ENCODE data around the gene BTAF1.
A peak's percentile ranks its signal among the peaks of the same experiment; 100 is the strongest.
"Not testable (repeated sequence)": the region's sequence is repeated elsewhere in the genome, so short reads cannot be mapped to it uniquely, and the experiment has no call there.

The BTAF1 gene

DNA sequence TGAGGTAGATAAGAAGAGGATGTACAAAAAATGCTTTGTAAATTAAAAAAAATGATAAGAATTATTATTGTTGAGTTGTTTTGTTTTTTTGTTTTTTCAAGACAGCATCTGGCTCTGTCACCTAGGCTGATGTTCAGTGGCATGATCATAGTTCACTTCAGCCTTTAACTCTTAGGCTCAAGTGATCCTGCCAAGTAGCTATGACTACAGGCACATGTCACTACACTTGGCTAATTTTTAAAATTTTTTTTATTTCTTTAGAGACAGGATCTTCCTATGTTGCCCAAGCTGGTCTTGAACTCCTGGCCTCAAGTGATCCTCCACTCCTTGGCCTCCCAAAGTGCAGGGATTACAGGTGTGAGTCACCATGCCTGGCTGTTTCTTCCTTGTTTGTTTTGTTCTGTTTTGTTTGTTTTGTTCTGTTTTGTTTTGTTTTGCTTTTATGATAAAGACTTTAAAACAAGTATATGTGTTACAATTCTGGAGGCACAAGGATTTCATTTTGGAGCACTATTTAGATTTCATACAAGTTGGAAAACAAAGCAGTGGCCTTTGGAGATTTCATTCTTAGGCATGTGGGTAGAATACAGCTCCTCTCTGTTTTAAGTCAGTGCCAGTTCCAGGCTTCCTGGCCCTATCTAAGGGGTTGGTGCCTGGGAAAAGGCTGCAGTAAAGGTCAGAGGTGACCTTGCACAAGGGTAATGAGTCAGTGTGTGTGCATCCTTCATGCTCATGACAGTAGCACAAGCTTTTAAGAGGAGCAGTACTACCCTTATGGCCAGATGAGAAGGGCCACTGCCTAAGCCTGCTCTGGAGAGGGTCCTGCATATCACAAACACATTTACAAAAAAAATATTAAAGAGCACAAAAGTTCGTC is 32.2 kb upstream of the BTAF1 start:
- TF ChIP-seq, protein P1, sequence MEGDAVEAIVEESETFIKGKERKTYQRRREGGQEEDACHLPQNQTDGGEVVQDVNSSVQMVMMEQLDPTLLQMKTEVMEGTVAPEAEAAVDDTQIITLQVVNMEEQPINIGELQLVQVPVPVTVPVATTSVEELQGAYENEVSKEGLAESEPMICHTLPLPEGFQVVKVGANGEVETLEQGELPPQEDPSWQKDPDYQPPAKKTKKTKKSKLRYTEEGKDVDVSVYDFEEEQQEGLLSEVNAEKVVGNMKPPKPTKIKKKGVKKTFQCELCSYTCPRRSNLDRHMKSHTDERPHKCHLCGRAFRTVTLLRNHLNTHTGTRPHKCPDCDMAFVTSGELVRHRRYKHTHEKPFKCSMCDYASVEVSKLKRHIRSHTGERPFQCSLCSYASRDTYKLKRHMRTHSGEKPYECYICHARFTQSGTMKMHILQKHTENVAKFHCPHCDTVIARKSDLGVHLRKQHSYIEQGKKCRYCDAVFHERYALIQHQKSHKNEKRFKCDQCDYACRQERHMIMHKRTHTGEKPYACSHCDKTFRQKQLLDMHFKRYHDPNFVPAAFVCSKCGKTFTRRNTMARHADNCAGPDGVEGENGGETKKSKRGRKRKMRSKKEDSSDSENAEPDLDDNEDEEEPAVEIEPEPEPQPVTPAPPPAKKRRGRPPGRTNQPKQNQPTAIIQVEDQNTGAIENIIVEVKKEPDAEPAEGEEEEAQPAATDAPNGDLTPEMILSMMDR (IDR thresholded peaks at IDR 0.05; ENCODE audit: insufficient read depth, low read length, missing control alignments): no peak
- DNase-seq (ENCODE audit: low read depth, low spot score): no peak
- no peak overlapping the region for H3K4me3 ChIP-seq (ENCODE audit: low read depth, low read length)
- CTCF ChIA-PET: no interaction called here
- POLR2A ChIA-PET: no interaction called here

DNA sequence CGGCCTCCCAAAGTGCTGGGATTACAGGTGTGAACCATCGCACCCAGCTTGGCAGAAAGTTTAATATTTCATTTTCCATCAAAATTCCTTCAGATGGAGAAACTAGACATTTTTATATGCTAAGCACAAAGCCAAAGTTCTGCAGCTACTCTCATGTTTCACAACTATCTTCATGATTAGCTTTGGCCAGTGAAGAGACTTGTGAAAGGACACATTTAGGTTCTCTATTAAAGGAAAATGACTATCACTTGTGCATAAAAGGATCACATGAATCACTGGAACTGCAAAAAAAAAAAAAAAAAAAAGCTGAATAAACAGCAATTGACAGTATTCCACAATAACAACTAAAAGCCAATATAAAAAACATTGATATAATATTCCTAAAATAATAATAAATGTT is 30.5 kb upstream of the BTAF1 start:
- ChIA-PET POLR2A (no interaction called here), CTCF (no interaction called here)
- no peak for DNase-seq (ENCODE audit: low read depth, low spot score)

DNA sequence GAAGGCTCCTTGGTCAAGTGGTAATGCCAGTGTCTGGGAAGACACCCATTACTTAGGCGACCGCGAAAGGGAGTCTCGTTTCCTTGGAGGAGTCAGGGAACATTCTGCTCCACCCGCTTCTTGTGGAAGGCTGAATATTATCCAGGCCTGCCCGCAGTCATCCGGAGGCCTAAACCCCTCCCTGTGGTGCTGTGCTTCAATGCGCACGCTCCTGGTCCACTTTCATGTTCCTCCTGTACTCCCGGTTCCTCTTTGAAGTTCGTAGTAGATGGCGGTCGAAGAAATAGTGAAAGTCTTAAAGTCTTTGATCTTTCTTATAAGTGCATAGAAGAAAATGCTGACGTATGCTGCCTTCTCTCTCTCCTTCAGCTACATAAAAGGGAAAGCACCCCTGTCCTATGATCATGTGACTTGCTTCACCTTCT is 29.3 kb upstream of the BTAF1 start:
- POLR2A ChIA-PET; CTCF ChIA-PET; H3K4me3 ChIP-seq (ENCODE audit: low read depth, low read length); DNase-seq (ENCODE audit: low read depth, low spot score): not testable (repeated sequence)

More for the DNA sequence above, 30.5 kb upstream of the BTAF1 start:
- H3K4me3 ChIP-seq (ENCODE audit: low read depth, low read length): no peak overlapping the region
- TF ChIP-seq, protein P1 (IDR thresholded peaks at IDR 0.05; ENCODE audit: insufficient read depth, low read length, missing control alignments): no peak

DNA sequence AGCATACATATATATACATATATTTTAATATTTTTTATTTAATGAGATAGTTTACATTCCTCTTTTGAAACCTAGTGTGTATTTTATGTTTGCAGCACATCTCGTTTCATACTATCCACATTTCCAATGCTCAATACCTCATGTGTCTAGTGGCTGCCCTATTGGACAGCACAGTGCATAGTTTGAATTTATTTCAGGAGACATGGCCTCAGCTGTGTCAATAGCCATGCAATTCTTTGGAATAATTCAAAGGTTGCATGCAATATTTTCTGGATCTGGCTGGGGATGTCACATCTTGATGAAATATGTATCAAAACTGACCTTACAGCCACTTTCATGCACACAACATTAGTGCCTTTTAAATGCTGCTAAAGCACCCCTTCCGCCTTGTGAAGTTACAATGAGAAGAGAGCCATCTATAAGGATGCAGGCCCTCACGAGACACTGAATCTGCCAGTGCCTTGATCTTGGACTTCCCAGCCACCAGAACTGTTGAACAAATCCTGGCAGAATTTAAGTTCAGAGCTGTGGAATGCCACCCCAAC is 27.3 kb upstream of the BTAF1 start:
- CTCF ChIA-PET: interaction anchor here (0.7 kb wide), 1 partner anchor 621 kb away, joined by 3 read pairs; no protein-coding TSS in a partner anchor
- POLR2A ChIA-PET: no interaction called here
- no peak overlapping the region for H3K4me3 ChIP-seq (ENCODE audit: low read depth, low read length)
- DNase-seq (ENCODE audit: low read depth, low spot score): no peak
- TF ChIP-seq, protein P1 (IDR thresholded peaks at IDR 0.05; ENCODE audit: insufficient read depth, low read length, missing control alignments): no peak

DNA sequence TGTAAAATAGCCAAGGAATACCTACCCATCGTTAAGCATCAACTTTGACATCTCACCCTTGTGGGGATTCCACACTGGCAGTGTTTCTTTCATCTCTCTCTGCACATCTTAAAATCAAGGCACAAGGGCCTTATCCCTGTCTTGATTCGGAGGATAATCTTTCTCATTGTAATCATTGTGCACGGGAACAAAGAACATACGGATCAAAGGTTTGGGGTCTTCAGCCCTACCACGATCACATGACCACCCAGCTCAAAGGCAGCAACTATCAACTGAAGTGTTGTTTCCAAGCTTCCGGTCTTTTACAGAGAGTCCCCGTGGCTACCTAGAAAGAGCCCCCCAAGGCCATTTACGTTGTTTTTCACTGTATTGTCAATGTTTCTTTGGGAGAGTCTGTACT is 26.1 kb upstream of the BTAF1 start:
- ChIA-PET CTCF (interaction anchor here (0.9 to 1.2 kb wide), 3 partner anchors 17 to 139 kb away, joined by 3 read pairs; no protein-coding TSS in a partner anchor), POLR2A (no interaction called here)
- H3K4me3 ChIP-seq (ENCODE audit: low read depth, low read length): no peak overlapping the region
- TF ChIP-seq, protein P1 (IDR thresholded peaks at IDR 0.05; ENCODE audit: insufficient read depth, low read length, missing control alignments): no peak
- DNase-seq (ENCODE audit: low read depth, low spot score): no peak

DNA sequence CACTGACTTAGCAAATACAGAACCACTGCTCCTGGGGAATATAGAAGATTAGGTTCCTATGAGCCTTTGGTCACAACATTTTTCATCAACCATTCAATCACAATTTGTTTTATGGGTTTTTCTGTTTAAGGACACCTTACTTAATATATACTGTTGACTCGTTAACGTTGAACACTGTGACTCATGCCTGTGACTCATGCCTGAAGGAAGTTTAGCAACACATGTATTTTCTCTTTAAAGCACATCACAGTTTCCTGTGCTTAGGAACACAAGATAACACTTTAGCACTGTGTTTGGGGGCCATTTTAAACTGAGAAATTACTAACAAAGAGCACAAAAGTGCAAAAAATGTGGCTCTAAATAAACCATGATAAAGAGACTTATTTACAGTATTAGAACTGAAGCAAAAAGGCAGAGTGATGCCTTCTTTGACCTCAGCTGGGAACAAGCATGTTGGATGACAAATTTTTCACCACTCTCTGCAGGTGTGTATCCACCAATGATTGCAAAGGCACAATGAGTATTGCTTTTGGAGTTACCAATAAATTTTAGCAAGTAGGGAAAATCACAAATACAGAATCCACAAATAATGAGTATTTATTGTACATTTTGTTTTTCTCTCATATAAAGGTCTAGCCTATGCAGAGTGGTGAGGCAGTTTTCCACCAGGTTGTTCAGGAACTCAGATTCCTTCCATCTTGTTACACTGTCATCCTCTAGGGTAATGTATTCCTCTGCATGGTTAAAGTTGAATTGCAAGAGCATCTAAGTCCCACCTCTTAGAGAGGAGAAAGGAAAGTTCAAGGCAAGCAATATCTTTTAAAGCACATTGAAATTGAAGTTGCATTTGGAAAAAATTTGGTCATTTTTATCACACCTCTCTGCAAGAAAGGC is 21.5 kb upstream of the BTAF1 start:
- CTCF ChIA-PET: interaction anchor here (1.5 kb wide), 1 partner anchor 22 kb away, joined by 3 read pairs; the partner anchor contains the start of gene BTAF1
- TF ChIP-seq, protein P1 (IDR thresholded peaks at IDR 0.05; ENCODE audit: insufficient read depth, low read length, missing control alignments): no peak
- H3K4me3 ChIP-seq (ENCODE audit: low read depth, low read length): no peak overlapping the region
- DNase-seq (ENCODE audit: low read depth, low spot score): peak; percentile 68
- POLR2A ChIA-PET: no interaction called here
